Measurements from ENCODE around the gene TTC16.

The TTC16 gene

DNA sequence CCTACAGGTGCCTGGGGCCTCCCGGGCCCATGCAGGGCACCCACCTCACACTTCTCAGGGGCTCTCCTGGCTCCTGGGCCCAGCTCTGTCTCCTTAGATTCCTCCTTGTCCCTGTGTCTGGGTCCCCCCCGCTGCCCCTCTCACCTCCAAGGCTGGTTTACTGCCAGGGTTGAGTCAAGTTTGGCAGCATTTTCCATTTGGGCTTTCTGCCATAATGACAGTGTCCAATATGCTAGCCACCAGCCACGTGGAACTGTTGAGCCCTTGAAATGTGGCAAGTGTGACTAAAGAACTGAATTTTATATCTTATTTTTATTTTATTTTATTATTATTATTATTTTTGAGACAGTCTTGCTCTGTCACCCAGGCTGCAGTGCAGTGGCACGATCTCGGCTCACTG is 1.9 kb downstream of the TTC16 start:
- DNase-seq (ENCODE audit: extremely low spot score, insufficient read length, low read depth) (no peak), FAIRE-seq (no peak)

DNA sequence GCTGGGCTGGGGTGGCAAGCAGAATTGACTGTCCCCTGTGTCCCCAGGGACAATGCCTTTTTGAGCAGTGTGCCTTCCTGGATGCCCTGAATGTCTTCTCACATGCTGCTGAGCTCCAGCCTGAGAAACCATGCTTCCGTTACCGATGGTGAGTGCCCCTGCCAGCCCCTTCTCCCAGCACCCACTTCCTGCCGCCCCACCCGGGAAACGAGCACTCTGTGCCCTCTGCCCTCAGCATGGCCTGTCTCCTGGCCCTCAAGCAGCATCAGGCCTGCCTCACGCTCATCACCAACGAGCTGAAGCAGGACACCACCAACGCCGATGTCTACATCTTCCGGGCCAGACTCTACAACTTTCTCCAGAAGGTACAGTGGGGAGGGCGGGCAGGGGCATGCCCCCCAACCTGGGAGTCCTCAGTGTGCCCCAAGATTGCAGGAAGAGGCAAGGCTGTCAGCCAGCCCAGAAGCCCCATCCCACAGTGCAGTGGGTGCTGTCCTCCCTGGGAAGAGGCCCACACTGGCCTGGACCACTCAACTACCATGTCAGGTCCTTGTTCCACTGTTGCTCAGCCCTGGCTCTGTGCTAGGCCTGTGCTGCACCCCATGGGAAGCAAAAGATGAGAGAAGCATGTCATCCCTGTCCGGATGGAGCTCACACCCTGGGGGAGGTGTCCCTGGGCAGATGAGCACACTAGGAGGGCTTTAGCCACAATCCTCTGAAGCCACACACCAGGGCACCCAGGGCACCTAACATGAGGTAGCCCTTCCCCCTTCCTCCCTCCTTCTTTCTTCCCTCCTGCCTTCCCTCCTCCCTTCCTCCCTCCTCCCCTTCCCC is 4.4 kb downstream of the TTC16 start:
- FAIRE-seq (no peak), DNase-seq (ENCODE audit: extremely low spot score, insufficient read length, low read depth) (no peak)

DNA sequence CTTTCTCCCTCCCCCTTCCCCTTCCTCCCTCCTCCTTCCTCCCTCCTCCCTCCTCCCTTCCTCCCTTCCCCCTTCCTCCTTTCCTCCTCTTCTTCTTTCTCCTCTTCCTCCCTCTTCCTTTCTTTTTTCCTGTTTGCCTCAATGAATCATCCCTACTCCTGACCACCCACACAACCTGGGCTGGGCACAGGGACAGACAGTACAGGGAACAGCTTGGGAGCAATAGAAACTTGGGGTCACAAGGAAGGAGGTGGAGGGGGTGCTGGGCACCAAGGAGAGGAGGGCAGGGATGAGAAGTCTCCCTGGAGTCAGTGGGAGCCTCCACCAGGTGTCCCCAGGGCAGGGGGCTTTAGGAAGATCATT is 5.0 kb downstream of the TTC16 start:
- no peak for FAIRE-seq
- no peak for DNase-seq (ENCODE audit: extremely low spot score, insufficient read length, low read depth)

DNA sequence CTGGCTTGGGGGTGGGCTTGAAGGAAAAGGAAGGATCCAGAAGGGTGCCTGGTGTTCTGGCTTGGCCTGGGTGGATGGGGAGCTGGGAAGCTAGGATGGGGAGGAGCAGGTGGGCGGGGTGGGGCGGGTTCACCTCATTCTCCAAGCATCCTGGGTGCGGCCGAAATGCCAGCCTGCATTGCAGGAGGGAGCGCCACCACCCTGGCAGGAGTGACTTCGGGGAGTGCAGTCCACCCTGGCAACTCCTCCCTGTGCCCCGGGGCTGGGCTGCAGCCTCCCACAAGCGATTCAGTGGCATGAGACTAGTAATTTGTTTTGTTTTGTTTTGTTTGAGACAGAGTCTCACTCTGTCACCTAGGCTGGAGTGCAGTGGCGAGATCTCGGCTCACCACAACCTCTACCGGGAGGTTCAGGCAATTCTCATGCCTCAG is 5.5 kb downstream of the TTC16 start:
- FAIRE-seq (no peak), DNase-seq (ENCODE audit: extremely low spot score, insufficient read length, low read depth) (no peak)

DNA sequence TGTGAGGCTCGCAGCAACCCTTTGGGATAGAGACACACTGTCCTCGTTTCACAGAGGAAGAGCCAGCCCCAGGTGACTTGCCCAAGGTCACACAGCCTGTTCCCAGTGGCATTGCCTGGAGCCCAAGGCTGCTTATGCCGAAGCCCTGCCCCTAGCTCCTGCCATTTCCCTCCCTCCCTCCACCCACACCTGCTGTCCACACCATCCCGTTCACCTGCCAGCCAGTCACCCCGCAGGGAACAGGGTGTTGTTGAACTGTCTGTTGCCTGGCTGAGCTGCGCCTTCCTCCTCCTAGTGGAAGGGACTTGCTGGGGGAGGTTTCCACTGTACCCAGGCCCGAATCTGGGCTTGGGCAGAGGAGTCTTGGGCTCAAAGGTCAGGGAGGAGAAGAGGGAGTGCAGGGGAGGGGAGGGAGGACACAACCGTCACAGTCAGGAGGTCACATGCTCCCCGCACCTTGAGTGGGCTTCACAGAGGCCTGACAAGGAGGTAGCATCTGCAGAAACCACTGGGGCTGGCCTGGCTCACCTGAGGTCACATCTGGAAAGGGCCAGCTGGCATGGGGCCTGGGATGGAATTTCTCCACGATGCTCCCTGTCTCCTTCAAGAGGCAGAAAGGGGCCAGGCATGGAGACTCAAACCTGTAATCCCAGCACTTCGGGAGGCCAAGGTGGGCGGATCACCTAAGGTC is 6.3 kb downstream of the TTC16 start:
- DNase-seq (ENCODE audit: extremely low spot score, insufficient read length, low read depth) (no peak), FAIRE-seq (no peak)

DNA sequence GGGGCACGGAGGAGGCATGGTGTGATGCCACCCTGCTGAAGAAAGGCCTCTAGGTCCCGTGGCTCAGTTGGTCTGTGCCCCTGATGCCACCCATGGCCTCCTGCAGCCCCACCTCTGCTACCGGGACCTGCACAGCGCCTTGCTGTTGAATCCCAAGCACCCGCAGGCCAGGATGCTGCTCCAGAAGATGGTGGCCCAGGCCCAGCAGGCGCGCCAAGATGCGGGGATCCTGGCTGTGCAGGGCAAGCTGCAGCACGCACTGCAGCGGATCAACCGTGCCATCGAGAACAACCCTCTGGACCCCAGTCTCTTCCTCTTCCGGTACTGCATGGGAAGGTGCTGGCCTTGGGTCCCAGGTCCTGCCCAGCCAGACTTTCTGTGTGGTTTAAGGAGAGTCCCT is 7.1 kb downstream of the TTC16 start:
- FAIRE-seq (no peak), DNase-seq (ENCODE audit: extremely low spot score, insufficient read length, low read depth) (no peak)

DNA sequence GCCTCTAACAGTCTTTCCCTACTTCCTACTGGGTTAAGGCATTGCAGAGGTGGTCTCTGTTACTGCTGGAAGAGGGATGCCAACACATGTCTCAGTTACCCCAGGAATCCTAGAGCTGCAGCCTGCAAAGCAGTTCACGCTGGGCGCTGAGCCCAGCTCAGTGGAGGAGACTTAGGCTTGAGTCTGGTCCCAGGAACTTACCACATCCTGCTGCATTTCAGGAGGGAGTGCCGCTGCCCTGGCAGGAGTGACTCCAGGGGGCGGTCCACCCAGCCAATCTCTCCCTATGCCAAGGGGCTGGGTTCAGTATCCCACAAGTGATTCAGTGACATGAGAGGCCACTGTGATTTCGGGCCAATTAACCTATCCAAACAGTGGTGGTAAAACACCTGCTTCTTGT is 7.6 kb downstream of the TTC16 start:
- FAIRE-seq (no peak), DNase-seq (ENCODE audit: extremely low spot score, insufficient read length, low read depth) (no peak)

DNA sequence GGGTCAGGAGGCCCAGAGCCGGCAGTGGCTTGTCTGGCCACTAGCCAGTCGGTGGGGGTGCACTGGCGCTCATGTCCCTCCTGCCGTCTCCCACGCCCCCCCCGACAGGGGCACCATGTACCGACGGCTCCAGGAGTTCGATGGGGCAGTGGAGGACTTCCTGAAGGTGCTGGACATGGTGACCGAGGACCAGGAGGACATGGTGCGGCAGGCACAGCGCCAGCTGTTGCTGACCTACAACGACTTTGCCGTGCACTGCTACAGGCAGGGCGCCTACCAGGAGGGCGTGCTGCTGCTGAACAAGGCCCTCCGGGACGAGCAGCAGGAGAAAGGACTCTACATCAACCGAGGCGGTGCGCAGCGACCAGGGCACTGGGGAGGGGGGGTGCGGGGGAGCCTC is 8.1 kb downstream of the TTC16 start:
- FAIRE-seq (no peak), DNase-seq (ENCODE audit: extremely low spot score, insufficient read length, low read depth) (no peak)

DNA sequence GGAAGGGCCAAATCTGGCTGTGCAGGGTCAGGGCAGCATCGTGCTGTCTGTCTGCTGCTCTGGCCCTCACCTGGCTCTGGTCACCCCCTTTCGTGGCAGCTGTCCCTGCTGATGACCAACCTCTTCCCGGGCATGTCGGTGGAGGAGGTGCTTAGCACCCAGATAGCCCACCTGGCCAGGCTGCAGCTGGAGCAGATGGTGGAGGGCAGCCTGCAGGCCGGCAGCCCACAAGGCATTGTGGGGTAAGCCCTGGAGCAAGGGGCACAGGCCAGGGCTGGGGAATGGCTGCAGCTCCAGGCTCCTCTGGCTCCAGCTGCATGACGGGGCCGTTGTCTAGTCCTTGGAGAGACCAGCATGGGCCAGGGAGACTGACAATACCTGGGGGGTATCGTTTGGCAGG is 11.0 kb downstream of the TTC16 start:
- FAIRE-seq (no peak), DNase-seq (ENCODE audit: extremely low spot score, insufficient read length, low read depth) (no peak)

DNA sequence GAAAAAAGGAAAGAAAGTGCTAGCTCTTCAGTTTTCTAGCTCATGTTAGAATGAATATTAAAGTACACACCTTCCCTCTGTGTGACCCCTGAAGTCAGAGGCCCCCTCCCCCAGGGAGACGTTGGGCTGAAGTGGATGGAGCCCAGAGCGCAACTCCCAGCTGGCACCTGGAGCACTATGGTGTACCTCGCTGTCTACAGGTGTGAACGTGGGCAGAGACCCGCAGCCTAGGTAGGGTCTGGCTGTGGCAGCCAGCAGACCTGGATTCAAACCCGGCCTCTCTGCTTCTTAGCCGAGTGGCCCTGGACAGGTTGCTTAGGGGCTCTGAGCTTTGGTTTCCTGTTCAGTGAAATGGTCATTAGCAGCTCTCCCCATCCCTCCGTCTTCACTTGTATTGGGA is 12.9 kb downstream of the TTC16 start:
- FAIRE-seq (no peak), DNase-seq (ENCODE audit: extremely low spot score, insufficient read length, low read depth) (no peak)

DNA sequence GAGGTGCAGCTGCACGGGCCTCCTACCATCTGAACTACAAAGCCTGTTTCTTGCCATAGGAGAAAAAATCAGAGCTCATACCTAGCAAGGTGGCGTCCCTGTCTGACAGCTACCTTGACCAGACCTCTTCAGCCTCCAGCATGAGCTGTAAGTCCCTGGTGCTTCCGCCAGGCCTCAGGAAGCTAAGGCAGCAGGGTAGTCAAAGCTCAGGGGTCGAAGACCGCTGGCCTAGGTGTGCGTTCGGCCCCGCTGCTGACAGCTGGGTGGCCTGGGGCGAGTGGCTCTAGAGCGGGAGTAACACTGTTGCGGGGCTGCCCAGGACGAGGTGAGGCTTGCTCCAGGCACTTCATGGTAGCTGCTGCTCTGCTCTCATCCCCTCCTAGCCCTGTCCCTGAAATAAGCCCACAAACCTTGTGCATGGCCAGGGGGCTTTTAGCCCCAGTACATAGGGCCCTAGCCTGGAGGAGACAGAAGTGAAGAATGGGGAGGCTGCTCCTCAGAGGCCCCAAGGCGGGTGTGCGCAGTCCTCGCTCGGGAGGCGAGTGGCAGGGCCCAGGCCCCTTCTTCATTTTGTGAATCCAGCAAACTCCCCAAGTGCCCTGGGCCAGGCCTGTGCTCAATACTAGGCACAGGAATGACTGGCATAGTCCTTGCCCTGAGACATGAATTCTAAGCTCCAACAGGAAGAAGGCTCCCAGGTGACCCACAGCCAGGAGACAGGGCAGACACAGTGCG is 13.8 kb downstream of the TTC16 start:
- FAIRE-seq, result no peak
- no peak for DNase-seq (ENCODE audit: extremely low spot score, insufficient read length, low read depth)

DNA sequence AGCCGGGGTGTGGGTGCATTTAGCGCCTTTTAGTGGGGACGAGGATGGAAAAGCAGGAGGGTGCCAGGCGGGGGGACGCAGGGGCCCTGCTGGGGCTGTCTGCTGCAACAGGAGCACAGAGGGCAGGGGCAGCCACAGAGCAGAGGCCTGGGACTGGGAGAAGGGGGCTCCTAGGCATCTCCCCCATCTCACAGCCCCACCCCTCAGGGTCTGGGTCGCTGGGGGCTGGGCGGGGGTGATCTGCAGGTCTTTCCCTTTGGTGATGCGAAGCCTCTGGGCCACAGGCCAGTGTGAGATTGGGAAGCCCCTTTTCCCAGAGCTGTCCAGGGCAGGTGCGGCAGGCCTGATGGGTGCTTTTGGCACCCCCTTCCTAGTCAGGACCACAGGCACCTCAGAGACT is 14.4 kb downstream of the TTC16 start:
- no peak for FAIRE-seq
- DNase-seq (ENCODE audit: extremely low spot score, insufficient read length, low read depth), result no peak

DNA sequence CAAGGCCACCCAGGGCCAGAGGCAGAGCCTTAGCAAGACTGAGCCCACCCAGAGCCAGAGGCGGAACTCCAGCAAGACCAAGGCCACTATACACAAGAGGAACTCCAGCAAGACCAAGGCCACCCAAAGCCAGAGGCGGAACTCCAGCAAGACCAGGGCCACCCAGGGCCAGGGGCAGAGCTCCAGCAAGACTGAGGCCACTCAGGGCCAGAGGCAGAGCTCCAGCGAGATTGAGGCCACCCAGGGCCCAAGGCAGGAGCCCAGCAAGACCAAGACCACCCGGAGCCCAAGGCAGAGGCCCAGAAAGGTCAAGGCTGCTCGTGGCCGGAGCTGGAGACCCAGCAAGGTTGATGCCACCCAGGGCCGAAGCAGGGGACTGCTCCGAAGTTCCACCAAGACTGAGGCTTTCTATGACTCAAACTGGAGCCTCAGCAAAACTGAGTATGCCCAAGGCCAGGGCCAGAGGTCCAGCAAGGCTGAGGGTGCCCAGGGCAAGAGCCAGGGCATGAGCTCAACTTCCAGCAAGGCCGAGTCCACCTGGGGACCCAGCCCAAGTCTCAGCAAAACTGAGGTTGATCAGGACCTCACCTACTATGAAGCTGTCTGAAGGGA is 15.0 kb downstream of the TTC16 start:
- DNase-seq (ENCODE audit: extremely low spot score, insufficient read length, low read depth) (no peak), FAIRE-seq (no peak)

DNA sequence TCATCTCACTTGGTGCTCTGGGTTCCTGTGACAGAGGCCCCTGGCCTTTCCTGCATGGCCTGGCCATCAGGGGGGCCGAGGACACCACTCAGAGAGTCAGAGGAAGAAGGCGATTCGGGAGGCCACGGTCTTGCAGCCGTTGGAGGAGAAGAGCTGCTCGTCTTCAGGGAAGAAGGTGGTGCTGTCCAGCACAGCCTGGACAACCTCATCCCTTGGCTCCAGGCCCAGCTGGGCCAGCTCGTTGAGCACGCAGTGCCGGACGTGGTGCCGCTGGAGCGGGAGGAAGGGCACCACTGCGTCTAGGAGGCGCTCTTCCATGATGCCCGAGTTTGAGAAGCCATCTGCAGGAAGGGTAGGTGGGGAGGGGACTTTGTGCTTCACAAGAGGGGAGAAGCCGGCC is 16.1 kb downstream of the TTC16 start:
- no peak for DNase-seq (ENCODE audit: extremely low spot score, insufficient read length, low read depth)
- FAIRE-seq, result no peak

DNA sequence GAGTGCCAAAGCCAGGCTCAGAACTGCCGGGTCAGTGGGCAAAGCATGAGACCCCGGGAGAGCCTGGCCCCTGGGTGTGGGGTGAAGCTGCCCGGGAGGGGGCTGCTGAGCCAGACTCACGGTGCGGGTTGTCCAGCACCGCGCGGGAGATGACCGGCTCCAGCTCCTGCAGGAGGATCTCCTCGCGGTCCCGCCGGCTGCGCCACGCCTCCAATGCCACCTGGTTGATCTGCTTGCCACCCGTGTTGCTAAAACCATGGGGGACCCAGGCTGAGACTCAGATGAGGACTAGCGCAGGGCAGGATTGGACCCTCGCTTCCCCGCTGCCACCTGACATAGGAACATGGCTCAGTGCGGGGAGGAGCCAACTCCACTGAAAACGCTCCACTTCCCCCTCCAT is 16.6 kb downstream of the TTC16 start:
- no peak for DNase-seq (ENCODE audit: extremely low spot score, insufficient read length, low read depth)
- no peak for FAIRE-seq

DNA sequence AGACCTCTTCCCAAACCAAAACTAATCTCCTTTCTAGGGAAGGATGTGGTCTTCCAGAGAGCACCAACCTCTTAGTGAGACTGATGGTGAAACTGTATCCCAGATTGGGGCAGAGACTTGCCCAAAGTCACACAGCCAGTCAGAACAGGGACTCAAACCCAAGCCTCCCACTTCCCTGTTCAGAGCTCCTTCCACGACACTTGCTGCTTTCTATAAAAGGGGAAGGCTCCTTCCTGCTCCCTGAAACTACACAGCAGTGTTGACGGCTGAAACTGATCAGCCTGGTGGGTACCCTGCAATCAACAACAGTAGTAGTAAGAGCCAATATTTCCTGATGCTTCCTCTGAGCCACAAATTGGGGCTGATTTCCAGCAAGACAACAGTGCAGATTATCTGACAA is 17.7 kb downstream of the TTC16 start:
- FAIRE-seq (no peak), DNase-seq (ENCODE audit: extremely low spot score, insufficient read length, low read depth) (no peak)

DNA sequence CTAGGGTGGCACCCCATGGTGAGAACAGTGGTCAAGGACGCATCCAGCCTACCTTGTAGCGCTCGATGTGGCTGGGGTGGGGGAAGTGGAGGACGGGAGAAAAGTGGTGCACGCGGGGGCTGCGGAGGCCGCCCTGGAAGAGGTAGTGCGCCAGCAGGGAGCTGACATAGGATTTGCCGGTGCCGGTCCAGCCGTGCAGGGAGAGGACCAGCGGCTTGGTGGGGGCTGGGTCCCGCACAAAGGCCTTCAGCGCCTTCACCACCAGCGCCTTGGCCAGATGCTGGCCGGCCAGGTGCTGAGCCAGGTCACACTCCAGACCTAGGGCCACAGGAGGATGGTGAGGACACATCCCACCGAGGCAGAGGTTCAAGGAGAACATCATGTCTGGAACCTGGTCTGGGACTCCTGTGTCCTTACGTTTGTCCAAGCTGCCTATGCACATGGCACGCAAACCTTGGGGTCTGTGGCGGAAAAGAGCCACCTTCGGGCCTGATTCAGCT is 18.4 kb downstream of the TTC16 start:
- no peak for FAIRE-seq
- no peak for DNase-seq (ENCODE audit: extremely low spot score, insufficient read length, low read depth)

DNA sequence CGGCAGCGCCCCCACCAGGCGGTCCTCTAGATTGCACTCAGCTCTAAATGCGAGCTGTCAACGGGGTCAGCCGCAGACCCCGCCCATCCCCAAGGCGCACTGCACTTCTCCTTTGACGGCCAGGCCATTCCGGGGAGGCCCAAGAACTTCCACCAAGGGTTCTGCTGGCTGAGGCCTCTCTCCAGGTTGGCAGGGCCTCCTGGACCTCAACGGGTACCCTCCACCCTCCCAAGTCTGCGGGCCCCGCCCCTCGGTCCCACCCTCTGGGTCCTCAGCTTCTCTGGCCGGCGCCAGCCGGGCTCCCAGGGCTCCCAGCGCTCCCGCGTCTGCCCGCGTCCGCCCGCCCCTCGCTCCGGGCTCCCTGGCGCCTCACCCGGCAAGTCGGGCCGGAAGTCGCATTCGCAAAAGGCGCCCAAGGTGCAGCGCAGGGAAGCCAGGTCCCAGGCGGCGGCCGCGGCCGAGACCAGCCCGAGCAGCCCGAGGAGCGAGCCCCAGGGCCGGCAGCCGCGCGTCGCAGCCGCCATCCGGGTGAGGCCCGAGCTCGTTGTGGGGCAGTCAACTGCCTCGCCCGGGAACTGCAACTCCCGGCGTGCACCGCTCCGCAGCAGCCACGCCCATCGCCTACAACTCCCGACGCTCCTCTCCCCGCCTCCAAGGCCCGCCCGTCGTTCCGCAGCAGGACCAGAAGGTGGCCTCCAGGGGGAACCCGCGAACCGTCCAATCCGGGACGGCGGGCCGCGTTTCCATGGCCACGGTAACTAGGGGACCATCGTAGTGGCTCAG is 19.1 kb downstream of the TTC16 start, which contains the start of gene TOR2A:
TSS of gene TOR2A (minus strand) at position 548 of the 783 bp plus-strand sequence. CDS start at position 524, 24 bp downstream.
- FAIRE-seq (peak; percentile 95), DNase-seq (ENCODE audit: extremely low spot score, insufficient read length, low read depth) (peak; percentile 100)

DNA sequence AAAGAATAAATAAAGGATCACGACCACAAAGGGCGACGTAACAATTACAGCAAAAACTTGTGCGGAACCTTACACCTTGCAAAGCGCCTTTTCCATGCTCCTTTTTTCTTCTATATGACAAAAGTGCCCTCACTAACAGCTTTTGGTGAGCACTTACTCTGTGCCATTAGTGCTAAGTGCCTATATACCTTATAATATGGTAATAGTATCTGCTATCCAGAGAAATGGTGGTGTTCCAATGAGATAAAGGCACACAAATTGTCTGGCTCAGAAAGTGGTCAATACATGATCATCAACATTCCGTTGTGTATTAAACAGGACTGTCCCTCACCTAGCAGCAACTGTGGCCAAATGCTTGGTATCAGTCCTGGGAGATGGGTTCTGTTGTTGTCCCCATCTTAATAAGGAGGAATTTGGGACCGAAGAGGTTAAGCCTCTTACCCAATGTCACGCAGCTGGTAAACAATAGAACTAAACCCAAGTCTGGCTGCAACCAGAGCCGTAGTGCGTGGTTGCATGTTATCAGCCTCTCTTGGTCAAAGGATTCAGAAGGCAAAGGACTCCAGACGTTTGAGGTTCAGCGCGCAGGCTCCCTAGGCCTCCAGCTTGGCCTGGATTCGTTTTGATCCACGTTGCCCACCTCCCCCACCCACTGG is 19.8 kb downstream of the TTC16 start:
- no peak for DNase-seq (ENCODE audit: extremely low spot score, insufficient read length, low read depth)
- FAIRE-seq, result no peak

Measured in GM18507 (cell line).